Activated CD8-positive, alpha-beta T cell treated with anti-CD3 and anti-CD28 coated beads for 36 hours (primary cell): ENCODE results near the gene RAB7B. TPM values are rescaled to one million over a fixed set of nuclear protein-coding genes. Genes with fewer than 3 reads are reported as not detected.

Experiments used
- ATAC-seq: fragments of 200-7000 bp; cut with Tn5 transposase; one replicate; pipeline ENCODE4 v1.10.0; 2021; ENCODE audit warnings: mild to moderate bottlenecking, moderate library complexity
- CTCF ChIA-PET: fragments of 350-600 bp; sonication (Branson Sonifier 250); formaldehyde crosslinking; loops from one replicate; lab custom pipeline; 2021; ENCODE audit warnings: antibody characterized with exemption; lab: Charles Lee
- POLR2A ChIA-PET: fragments of 350-600 bp; sonication (Branson Sonifier 250); formaldehyde crosslinking; loops from one replicate; lab custom pipeline; 2021; ENCODE audit warnings: antibody characterized with exemption; lab: Charles Lee
- DNase-seq: peaks from one replicate; pipeline ENCODE4 v3.0.0-alpha.2; 2020
- H3K27ac Mint-ChIP-seq: one replicate; pipeline ENCODE4 v1.8.0; 2021; ENCODE audit warnings: mild to moderate bottlenecking, mixed read lengths
- H3K27me3 Mint-ChIP-seq: one replicate; pipeline ENCODE4 v1.8.0; 2021; ENCODE audit warnings: mixed read lengths
- H3K36me3 Mint-ChIP-seq: one replicate; pipeline ENCODE4 v1.8.0; 2021; ENCODE audit warnings: low read depth, mixed read lengths
- H3K4me1 Mint-ChIP-seq: one replicate; pipeline ENCODE4 v1.8.0; 2021; ENCODE audit warnings: low read depth, mixed read lengths
- H3K4me3 Mint-ChIP-seq: one replicate; pipeline ENCODE4 v1.8.0; 2021; ENCODE audit warnings: mild to moderate bottlenecking, moderate library complexity, mixed read lengths
- H3K9me3 Mint-ChIP-seq: one replicate; pipeline ENCODE4 v1.8.0; 2021; ENCODE audit warnings: mixed read lengths
- intact Hi-C: fragments of 100-400 bp; cut with micrococcal nuclease; formaldehyde crosslinking; loops from one replicate; pipeline ENCODE4 v1.10.0; 2022
- total RNA-seq, 2 experiments: library from RNA; stranded (reverse); gene quantifications; one replicate each; pipeline ENCODE4 v1.2.3, GENCODE V29; 2021
- TF ChIP-seq, protein P1 (sequence below): fragments of 200-600 bp; IDR thresholded peaks from one replicate; pipeline ENCODE4 v1.8.0; 2022; ENCODE audit warnings: antibody characterized with exemption, mild to moderate bottlenecking

The RAB7B gene
- total RNA-seq, 2 experiments from 2014 or later: not detected

DNA sequence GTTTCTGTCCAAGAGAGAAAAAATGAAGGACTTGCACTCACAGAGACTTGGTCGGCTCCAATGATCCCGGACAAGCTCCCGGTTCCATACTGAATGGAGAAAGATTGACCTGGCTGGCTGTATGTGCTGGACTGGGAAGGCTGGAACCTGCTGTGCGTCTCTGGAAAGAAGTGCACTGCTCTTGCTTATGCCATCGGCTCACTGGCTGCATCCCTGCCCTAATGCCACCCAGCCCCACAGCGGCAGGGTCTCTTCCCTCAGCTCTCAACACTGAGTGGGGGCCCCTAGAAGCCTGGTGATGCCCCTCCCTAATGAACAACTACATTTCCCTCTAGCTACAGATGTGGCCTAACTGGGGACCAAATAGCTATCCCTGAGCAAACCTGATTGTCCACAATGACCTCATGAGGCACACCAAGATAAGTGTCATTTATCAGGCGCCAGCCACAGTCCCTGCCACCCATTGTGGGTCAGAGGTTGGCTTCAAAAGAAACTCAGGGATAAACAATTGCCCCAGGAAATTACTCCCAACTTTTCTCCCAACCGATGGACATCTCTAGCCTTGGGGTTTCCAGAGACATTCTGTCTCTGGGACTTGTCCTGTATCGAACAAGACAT, 17.9 kb upstream of the RAB7B start:
- Mint-ChIP-seq H3K4me1 (peaks cover 5% of the 10 kb centered on the region), H3K27ac (no peak overlapping the region), H3K9me3 (no peaks in the 10 kb centered on the region), H3K4me3 (no peak overlapping the region), H3K27me3 (peaks cover 12% of the 10 kb centered on the region), H3K36me3 (no peaks in the 10 kb centered on the region)
- intact Hi-C loops: no loop called here
- DNase-seq (no peak), ATAC-seq (no peak)
- TF ChIP-seq, protein P1, sequence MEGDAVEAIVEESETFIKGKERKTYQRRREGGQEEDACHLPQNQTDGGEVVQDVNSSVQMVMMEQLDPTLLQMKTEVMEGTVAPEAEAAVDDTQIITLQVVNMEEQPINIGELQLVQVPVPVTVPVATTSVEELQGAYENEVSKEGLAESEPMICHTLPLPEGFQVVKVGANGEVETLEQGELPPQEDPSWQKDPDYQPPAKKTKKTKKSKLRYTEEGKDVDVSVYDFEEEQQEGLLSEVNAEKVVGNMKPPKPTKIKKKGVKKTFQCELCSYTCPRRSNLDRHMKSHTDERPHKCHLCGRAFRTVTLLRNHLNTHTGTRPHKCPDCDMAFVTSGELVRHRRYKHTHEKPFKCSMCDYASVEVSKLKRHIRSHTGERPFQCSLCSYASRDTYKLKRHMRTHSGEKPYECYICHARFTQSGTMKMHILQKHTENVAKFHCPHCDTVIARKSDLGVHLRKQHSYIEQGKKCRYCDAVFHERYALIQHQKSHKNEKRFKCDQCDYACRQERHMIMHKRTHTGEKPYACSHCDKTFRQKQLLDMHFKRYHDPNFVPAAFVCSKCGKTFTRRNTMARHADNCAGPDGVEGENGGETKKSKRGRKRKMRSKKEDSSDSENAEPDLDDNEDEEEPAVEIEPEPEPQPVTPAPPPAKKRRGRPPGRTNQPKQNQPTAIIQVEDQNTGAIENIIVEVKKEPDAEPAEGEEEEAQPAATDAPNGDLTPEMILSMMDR: no peak
- CTCF ChIA-PET: interaction anchor here (0.8 to 0.9 kb wide), 2 partner anchors 9 kb away, joined by 3 to 4 read pairs; no protein-coding TSS in a partner anchor
- POLR2A ChIA-PET: no interaction called here

DNA sequence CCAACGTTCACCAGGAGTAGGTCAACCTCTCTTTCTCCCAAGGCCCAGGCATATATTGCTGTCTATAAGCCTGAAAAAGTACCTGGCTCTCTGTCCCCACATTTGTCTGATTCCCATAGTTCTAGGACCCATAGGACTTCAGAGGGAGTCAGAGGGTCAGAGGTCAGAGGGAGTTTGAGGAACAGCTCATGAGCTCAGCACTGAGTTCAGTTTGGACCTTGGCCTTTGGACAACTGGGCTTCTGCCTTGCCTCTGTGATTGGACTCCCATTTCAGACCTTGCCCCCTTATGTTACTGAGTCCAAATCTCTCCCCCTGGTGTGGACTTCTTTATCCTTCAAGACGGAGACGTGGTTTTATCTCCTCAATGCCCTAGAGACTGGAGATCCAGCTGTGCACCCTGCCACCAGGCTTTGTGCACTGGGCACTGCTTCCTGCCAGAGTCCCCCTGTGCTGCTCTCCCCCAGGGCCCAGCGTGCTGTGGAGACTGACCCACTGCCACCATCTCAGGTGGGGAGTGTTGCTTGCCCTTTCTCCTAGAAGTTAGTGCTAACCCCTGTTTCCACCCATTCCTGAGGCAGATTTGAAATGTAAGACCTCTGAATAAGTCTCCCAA, 17.3 kb upstream of the RAB7B start:
- Mint-ChIP-seq H3K27ac (no peak overlapping the region), H3K4me3 (no peak overlapping the region), H3K36me3 (no peaks in the 10 kb centered on the region), H3K27me3 (peaks cover 12% of the 10 kb centered on the region), H3K9me3 (no peaks in the 10 kb centered on the region), H3K4me1 (peaks cover 5% of the 10 kb centered on the region)
- TF ChIP-seq, protein P1: no peak
- ATAC-seq: no peak
- intact Hi-C loops: no loop called here
- DNase-seq: no peak
- ChIA-PET CTCF (interaction anchor here (0.8 kb wide), 1 partner anchor 10 kb away, joined by 3 read pairs; no protein-coding TSS in a partner anchor), POLR2A (no interaction called here)

DNA sequence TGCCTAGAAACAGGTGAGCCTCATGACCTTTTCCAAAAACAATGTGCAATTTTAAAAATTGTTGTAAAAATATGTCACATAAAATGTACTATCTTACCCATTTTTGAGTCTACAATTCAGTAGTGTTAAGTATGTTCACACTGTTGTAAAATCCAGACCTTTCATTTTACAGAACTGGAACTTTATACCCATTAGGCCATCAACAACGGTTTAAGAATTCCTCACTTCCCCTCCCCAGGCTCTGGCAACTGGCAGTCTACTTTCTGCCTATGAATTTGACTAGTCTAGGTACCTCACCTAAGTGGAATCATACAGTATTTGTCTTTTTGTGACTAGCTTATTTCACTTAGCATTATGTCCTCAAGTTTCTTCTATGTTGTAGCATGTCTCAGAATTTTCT, 11.9 kb upstream of the RAB7B start:
- ATAC-seq (no peak), DNase-seq (no peak)
- POLR2A ChIA-PET: no interaction called here
- TF ChIP-seq, protein P1: no peak
- Mint-ChIP-seq H3K4me1 (peaks cover 30% of the 10 kb centered on the region), H3K4me3 (no peak overlapping the region), H3K9me3 (no peaks in the 10 kb centered on the region), H3K27ac (no peak overlapping the region), H3K27me3 (no peaks in the 10 kb centered on the region), H3K36me3 (no peaks in the 10 kb centered on the region)
- CTCF ChIA-PET: interaction anchor here (1.8 to 2.6 kb wide), 2 partner anchors 16 to 91 kb away, joined by 7 to 9 read pairs; no protein-coding TSS in a partner anchor
- intact Hi-C loops: no loop called here

DNA sequence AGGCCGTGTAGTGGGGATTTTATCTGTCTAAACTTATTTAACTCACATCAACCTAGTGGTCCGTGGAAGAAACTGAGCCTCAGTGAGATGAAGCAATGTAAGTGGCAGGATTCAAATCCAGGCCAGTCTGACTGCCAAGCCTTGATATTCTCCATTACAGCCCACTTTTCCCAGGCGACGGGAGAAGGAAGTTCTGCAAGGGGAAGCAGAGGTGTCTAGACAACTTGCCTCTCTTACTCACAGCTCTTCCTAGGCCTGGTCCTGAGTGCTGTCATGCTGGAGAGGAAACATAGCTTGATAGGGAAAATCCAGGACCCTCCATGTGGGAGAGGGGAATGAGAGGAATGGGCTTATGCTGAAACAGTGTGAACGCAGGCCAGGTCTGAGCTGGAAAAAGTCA, 11.4 kb upstream of the RAB7B start:
- ATAC-seq (no peak), DNase-seq (no peak)
- peaks cover 30% of the 10 kb centered on the region for H3K4me1 Mint-ChIP-seq
- TF ChIP-seq, protein P1: no peak
- CTCF ChIA-PET: interaction anchor here (1.8 kb wide), 1 partner anchor 16 kb away, joined by 9 read pairs; no protein-coding TSS in a partner anchor
- POLR2A ChIA-PET: no interaction called here
- H3K27me3 Mint-ChIP-seq: no peaks in the 10 kb centered on the region
- intact Hi-C loops: no loop called here
- no peaks in the 10 kb centered on the region for H3K9me3 Mint-ChIP-seq
- H3K27ac Mint-ChIP-seq: no peak overlapping the region
- H3K36me3 Mint-ChIP-seq: no peaks in the 10 kb centered on the region
- no peak overlapping the region for H3K4me3 Mint-ChIP-seq
